Ecto neural progenitor cell (in vitro differentiated cells): ENCODE measurements around the gene MS4A6A.

Source experiments
- DNase-seq: peaks from one replicate; pipeline ENCODE4 v3.0.0-alpha.2; 2018; ENCODE audit warnings: low spot score

MS4A6A gene

DNA sequence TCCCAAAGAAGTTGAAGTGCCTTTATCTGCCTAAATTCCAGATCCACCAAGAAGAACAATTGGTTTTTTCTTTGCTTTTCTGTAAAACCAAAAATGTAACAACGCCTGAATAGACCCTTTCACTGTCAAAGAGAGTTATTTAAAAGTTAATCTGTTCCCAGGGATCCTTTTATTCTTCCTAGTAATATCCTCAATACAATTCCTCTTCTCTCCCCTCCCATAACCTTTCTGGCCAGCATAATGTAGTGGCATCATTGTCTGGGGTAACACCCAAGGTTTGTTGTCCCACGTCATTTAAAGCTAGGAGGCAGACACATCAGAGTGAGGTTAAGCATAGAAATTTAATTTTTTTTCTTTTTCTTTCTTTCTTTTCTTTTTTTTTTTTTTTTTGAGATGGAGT lies 54.5 kb downstream of the MS4A6A start:
- DNase-seq: no peak

DNA sequence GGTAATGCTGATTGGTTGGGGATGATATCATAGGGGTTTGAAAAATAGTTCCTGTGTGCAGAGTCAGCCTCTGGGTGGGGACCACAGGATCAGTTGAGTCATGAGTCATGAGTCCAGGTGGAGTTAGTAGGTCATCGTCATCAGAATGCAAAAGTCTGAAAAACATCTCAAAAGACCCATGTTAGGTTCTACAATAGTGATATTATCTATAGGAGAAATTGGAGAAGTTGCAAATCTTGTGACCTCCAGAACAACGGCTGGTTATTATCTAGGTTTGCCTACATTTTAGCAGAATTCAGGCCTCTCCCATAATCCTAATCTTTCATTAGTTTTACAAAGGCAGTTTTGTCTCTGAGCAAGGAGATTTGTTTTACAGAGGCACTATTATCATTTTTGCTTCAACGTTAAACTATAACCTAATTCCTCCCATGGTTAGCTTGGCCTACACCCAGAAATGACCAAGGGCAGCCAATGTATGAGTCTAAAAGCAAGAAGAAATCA lies 55.5 kb downstream of the MS4A6A start:
- no peak for DNase-seq

DNA sequence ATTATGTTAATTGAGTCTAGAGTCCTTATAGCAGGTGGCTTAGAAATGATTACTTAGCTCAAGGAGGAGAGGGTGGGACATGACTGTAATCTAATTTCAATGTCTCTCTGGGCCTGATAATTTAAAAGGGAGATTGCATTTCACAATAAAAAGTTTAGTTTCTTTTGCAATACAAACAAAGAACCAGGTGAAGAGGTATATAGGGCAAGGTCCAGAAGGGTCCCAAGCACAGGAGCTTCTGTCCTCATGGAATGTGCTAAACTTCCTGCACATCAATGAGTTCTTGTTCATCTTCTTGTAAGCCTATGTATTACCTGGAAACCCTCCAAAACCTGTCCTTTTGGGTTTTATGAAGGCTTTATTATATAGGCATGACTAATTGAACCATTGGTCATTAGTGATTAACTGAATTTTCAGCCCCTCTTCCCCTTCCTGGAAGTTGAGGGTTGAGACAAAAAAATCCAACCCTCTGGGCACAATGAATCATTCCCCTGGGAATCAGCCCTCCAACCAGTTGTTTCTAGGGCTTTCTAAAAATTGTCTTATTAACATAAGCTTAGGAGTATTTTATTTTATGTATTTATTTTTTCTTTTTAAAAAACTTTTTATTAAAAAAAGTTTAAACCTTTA lies 56.8 kb downstream of the MS4A6A start:
- DNase-seq: no peak

DNA sequence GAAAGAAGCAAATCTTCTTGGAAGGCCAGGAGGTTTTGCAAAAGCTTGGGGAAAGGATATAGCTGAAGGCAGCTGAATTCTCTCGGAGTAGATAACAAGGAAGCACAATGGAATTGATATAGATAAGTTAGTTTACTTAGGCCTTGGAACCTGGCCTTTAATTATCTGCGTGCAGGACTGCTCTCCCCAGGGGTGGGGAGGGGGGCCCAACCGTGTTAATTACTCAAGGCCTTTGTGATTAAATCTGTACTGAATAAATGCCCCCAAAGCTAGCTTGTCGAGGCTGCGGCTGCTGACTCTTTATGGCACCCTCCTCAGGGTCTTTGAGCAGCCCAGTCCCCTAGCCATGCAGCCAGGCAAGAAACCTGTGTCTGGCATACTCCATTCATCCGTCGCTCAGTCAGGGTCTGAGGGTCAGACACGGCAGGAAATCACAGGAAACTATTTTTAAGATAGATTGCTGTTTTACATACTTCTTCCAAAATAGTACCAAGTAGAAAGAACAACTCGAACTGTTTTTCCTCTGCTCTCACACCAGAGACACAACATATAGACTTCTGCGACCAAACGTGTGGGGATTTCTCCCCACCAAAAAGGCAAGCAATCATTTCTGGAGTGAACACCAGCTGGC lies 58.0 kb downstream of the MS4A6A start:
- no peak for DNase-seq
